22Rv1 (cell line): ENCODE data around the gene NOL7.

Experiments
- CTCF ChIP-seq: fragments of 450-650 bp; IDR thresholded peaks from 2 replicates; pipeline ENCODE4 v1.5.1; 2017; ENCODE audit warnings: mild to moderate bottlenecking
- ZFX ChIP-seq: fragments of 450-650 bp; IDR thresholded peaks from 2 replicates; pipeline ENCODE4 v1.6.1; 2017; ENCODE audit warnings: antibody characterized with exemption, borderline replicate concordance

- TF ChIP-seq CTCF = peak; percentile 91
- TF ChIP-seq ZFX = no peak
These were observed at the start of gene NOL7 for GRCh38 chr6:13614926-13615791.
